Measurements from ENCODE around the gene RMND5A. TPM values are rescaled to one million over a fixed set of nuclear protein-coding genes. Genes with fewer than 3 reads are reported as not detected.
"Not testable (repeated sequence)": the region's sequence is repeated elsewhere in the genome, so short reads cannot be mapped to it uniquely, and the experiment has no call there.

RMND5A gene, protein sequence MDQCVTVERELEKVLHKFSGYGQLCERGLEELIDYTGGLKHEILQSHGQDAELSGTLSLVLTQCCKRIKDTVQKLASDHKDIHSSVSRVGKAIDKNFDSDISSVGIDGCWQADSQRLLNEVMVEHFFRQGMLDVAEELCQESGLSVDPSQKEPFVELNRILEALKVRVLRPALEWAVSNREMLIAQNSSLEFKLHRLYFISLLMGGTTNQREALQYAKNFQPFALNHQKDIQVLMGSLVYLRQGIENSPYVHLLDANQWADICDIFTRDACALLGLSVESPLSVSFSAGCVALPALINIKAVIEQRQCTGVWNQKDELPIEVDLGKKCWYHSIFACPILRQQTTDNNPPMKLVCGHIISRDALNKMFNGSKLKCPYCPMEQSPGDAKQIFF
- total RNA-seq, result 39.4 TPM

DNA sequence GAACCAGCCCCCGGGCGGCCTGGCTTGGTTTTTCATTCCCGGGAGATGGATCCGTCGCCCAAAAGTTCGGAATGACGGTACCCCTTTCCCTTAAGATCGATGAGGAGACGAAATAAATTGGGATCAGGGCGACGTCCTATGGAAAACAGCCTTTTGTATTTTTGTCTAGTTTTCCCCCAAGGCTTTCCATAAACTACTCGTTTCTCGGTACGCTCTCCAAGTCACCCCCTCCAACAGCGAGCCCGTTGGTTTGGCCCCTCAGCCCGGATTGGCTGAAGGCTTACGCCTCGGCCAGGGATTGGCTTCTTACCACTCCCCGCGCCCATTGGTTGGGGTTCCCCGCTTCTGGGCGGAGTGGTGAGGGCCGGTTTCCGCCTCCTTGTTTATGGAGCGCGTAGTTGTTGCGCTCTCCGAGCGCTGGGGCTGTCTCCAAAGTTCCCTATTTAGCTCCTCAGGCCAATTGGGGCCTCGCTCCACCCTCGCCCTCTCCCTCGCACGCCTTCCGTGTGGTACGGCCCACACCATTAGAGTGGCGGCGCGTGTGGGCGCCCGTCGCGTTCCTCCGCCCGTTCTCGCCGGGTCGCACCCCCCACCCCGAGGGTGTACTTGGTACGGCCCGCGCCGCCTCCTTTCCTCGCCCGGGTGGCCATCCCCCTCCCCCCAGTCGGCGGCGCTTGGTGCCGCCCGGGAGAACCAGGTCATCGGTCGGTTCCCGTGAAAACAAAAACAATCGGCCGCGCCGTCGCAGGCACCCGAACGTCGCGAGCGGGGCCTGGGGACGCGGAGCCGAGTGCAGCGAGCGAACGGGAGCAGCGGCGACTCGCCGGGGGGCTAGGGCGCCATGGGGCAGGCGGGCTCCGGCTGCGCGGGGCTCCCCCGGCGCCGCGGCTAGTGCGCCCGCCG is at the start of gene RMND5A:
Gene RMND5A, plus strand, starts transcription at position 655 of the 903 bp plus-strand sequence. CDS start 377 bp downstream, outside the sequence.
- peak; percentile 98 for ATAC-seq

GRCh38 chr2:86671337-86671981 is 48.6 kb upstream of the RMND5A start:
- no peak for ATAC-seq

DNA sequence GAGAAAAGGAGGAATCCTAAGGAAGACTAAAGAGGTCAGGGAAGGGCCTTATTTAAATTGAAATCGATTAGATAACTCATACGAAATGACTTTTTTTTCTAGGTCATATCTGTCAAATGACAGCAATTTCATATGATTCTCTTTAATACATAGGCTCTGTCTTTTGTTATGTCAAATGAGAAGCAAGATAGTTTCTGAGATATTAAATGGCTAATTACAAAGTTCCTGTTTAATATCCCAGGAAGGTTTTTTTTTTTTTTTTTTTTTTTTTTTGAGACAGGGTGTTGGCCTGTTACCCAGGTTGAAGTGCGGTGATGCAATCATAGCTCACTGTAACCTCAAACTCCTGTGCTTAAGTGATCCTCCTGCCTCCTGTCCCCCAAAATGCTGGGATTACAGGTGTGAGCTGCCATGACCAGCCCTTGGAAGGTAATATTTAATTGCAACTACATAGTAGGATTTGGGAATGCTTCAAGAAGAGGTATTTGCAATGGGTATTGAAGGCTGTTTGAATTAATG is 48.0 kb upstream of the RMND5A start:
- ATAC-seq, result no peak

- no peak for ATAC-seq
Observed at GRCh38 chr2:86673011-86673410, 47.1 kb upstream of the RMND5A start.

- ATAC-seq, result no peak
Observed at GRCh38 chr2:86673986-86674670, 46.0 kb upstream of the RMND5A start.

DNA sequence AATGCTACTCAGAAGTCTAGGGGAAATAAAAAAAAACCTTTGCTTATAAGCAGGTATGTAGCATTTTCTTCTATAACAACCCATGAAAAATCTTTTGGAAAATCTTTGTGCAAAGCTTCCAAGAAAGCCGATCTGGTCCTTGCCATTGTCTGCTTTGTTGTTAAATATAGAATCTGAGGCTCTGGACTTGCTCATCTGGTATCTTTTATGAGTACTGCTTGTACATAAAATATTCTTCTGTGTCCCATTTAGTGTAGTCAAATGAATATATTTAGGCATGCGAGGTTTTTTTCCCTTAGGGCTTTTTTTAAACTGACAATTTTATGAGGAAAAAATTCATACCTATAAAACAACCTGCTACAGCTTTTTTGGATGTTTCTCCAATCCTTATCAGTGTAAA is 45.0 kb upstream of the RMND5A start:
- ATAC-seq, result no peak

GRCh38 chr2:86675511-86676015 is 44.5 kb upstream of the RMND5A start:
- peak; percentile 79 for ATAC-seq

- no peak for ATAC-seq
Observed at GRCh38 chr2:86677816-86678215, 42.3 kb upstream of the RMND5A start.

GRCh38 chr2:86679036-86679435 is 41.1 kb upstream of the RMND5A start:
- ATAC-seq, result no peak

- no peak for ATAC-seq
Observed at GRCh38 chr2:86685351-86685750, 34.7 kb upstream of the RMND5A start.

GRCh38 chr2:86686460-86686859 is 33.6 kb upstream of the RMND5A start:
- ATAC-seq, result no peak

DNA sequence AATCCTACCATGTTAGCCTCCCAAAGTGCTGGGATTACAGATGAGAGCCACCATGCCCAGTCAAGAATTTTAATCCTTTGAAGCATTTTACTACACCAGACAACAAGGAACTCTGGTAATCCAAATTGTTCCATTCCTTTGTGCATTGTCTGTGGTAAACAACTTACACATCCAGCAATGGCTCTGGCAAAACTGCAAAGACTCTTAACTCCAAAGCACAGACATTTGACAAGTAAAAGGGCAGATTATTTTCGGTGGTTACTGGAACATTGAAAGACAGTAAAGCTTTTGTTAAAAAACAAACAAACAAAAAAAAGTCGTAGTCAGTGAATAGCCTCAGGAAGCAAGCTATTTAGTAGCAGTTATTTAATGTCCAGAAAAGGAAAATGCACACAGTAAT is 33.2 kb upstream of the RMND5A start:
- no peak for ATAC-seq

GRCh38 chr2:86695053-86695691 is 24.9 kb upstream of the RMND5A start:
- peak; percentile 89 for ATAC-seq

DNA sequence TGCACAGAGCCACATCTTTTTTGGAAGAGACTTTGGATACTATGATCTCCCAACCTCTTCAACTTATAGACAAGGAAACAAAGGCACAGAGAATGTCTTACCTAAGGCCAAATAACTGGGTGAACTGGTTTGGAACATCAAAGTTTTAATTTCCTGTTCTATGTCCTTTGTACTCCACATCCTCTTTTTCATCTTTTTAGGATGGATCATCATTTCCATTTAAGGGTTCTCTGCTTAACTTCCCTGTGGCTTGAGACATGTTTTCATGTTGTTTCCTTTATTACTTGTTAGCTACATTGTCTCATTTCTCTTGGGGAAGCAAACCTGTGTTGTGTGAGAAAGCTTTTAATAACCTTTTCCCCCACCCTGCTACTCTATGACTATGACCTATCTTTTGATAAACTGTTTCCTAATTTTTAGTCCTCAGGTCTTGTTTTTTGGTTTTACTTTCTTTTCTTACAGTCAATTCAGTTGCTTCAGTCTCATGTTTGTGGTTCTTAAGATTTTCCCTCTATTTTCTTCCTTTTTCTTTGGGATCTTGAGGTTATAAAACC is 22.5 kb upstream of the RMND5A start:
- ATAC-seq, result peak; percentile 72

DNA sequence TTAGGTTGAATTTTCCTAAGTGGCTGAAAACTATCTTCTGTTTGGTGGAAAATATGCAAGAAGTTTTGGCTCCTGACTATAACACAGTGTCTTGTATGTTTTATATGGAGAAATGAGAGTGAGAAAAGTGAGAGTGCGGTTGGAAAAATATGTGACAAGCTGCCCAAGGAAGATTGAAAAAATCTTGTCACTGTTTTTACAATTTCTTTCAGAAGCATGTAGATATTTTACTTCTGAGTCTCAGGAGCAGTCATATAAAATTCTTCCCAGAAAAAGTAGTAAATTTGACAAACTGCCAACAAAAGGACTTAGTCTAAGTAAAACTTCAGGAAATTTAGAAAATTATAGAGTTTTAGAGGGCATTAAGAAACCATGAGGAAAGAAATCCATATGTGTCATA is 19.4 kb upstream of the RMND5A start:
- ATAC-seq, result no peak

GRCh38 chr2:86703704-86704361 is 16.3 kb upstream of the RMND5A start:
- no peak for ATAC-seq

GRCh38 chr2:86704459-86704971 is 15.6 kb upstream of the RMND5A start:
- ATAC-seq, result peak; percentile 65

DNA sequence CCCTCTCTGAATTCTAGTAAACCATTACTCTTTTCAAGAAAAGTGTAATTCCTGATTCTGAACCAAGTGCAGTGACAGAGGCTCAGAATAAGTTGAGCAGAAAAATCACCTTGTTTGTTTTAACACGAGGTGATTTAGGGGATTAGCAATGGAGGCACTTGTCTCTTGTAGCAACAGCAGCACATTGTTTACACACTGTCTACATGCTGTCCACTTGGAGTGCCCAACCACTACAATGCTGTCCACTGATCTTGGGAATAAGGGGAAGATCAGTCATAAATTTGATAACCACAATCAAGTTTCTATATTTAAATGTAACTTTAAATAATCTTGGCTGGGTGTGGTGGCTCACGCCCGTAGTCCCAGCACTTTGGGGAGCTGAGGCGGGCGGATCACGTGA is 13.9 kb upstream of the RMND5A start:
- no peak for ATAC-seq

DNA sequence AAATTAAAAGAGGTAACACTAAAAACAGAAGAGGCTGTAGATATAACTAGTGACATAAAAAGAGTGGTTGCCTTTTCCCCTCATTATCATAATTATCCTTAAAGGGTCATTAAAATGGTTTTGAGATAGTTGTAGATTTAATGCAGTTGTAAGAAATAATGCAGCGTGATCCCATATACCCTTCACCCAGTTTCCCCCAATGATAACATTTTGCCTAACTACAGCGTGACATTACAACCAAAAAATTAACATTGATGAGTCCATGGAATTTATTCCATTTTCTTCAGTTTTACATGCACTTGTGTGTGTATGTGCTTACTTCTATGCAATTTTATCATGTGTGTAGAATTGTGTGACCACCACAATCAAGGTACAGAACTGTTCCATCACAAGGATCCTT is 13.2 kb upstream of the RMND5A start:
- no peak for ATAC-seq

- not testable (repeated sequence) for ATAC-seq
Observed at GRCh38 chr2:86708126-86708525, 12.0 kb upstream of the RMND5A start.

Data from esophagus mucosa (tissue), 1 donor.